MM.1S (cell line): Measurements from ENCODE around the gene TARBP1.

Experiments
- DNase-seq: peaks from one replicate; pipeline ENCODE4 v3.0.0-alpha.2; 2015
- H2AFZ ChIP-seq: fragments of 300-600 bp; sonication (generic); 2 replicates; pipeline ENCODE4 v1.6.0; 2016; ENCODE audit warnings: antibody characterized with exemption, low read length
- H3F3A ChIP-seq: fragments of 300-600 bp; sonication (generic); 2 replicates; pipeline ENCODE4 v1.6.1; 2016; ENCODE audit warnings: mild to moderate bottlenecking, antibody characterized with exemption, low read length, moderate library complexity, mixed read lengths; ENCODE audit not compliant: insufficient read depth
- H3K27ac ChIP-seq: fragments of 300-600 bp; sonication (generic); 2 replicates; pipeline ENCODE4 v1.5.1; 2016; ENCODE audit warnings: mild to moderate bottlenecking, low read length
- H3K27me3 ChIP-seq: fragments of 300-600 bp; sonication (generic); replicated peaks from 2 replicates; pipeline ENCODE4 v1.6.0; 2016; ENCODE audit warnings: low read length; ENCODE audit not compliant: insufficient read depth
- H3K36me3 ChIP-seq: fragments of 300-600 bp; sonication (generic); replicated peaks from 2 replicates; pipeline ENCODE4 v1.6.1; 2016; ENCODE audit warnings: mild to moderate bottlenecking, low read length, mixed read lengths; ENCODE audit not compliant: insufficient read depth
- H3K4me1 ChIP-seq: fragments of 300-600 bp; sonication (generic); 2 replicates; pipeline ENCODE4 v1.6.1; 2016; ENCODE audit warnings: low read length, mixed read lengths
- H3K4me2 ChIP-seq: fragments of 300-600 bp; sonication (generic); 2 replicates; pipeline ENCODE4 v1.6.0; 2016; ENCODE audit warnings: low read depth, low read length
- H3K4me3 ChIP-seq: fragments of 300-600 bp; sonication (generic); 2 replicates; pipeline ENCODE4 v1.5.1; 2016; ENCODE audit warnings: low read length, mixed read lengths
- H3K79me2 ChIP-seq: fragments of 300-600 bp; sonication (generic); 2 replicates; pipeline ENCODE4 v1.6.1; 2016; ENCODE audit warnings: mixed run types, low read length, mixed read lengths
- H3K9ac ChIP-seq: fragments of 300-600 bp; sonication (generic); 2 replicates; pipeline ENCODE4 v1.6.1; 2016; ENCODE audit warnings: low read length, mixed read lengths
- H3K9me2 ChIP-seq: fragments of 300-600 bp; sonication (generic); replicated peaks from 2 replicates; pipeline ENCODE4 v1.6.1; 2016; ENCODE audit warnings: mild to moderate bottlenecking, low read length, mixed read lengths; ENCODE audit not compliant: insufficient read depth
- H3K9me3 ChIP-seq: fragments of 300-600 bp; sonication (generic); replicated peaks from 2 replicates; pipeline ENCODE4 v1.6.1; 2016; ENCODE audit warnings: mild to moderate bottlenecking, low read length, mixed read lengths; ENCODE audit not compliant: insufficient read depth
- H4K20me1 ChIP-seq: fragments of 300-600 bp; sonication (generic); 2 replicates; pipeline ENCODE4 v1.6.1; 2016; ENCODE audit warnings: mild to moderate bottlenecking, low read length, moderate library complexity, mixed read lengths; ENCODE audit not compliant: insufficient read depth
- CTCF ChIP-seq: fragments of 300-600 bp; sonication (generic); IDR thresholded peaks from 2 replicates; pipeline ENCODE4 v1.5.1; 2016; ENCODE audit warnings: antibody characterized with exemption, low read length, mixed read lengths
- EZH2 ChIP-seq: fragments of 300-600 bp; sonication (generic); optimal IDR thresholded peaks from 2 replicates; pipeline ENCODE3; 2017; ENCODE audit warnings: low read depth, mild to moderate bottlenecking, antibody characterized with exemption, low read length, mixed read lengths
- EZH2phosphoT487 ChIP-seq: fragments of 300-600 bp; sonication (generic); IDR thresholded peaks from 2 replicates; pipeline ENCODE4 v1.6.1; 2018; ENCODE audit warnings: antibody characterized with exemption, low read length

The TARBP1 gene

GRCh38 chr1:234495231-234495990 is 16.4 kb upstream of the TARBP1 start:
- H3K9ac ChIP-seq, result peak overlapping the region; percentile 56
- no peaks in the 10 kb centered on the region for H3K9me2 ChIP-seq
- peak overlapping the region; percentile 40 for H3K4me3 ChIP-seq
- no peaks in the 10 kb centered on the region for H3K9me3 ChIP-seq
- TF ChIP-seq CTCF (0 out of 2 replicates have a peak, but pooled peaks have one; percentile 2), EZH2phosphoT487 (no peak), EZH2 (no peak)
- H3K27me3 ChIP-seq, result no peaks in the 10 kb centered on the region
- peak overlapping the region; percentile 73 for H3K4me2 ChIP-seq
- peaks cover 27% of the 10 kb centered on the region for H3K4me1 ChIP-seq
- H3K36me3 ChIP-seq, result no peaks in the 10 kb centered on the region
- H4K20me1 ChIP-seq, result no peaks in the 10 kb centered on the region
- H2AFZ ChIP-seq, result peak overlapping the region; percentile 70
- peaks cover 14% of the 10 kb centered on the region for H3F3A ChIP-seq
- peak; percentile 79 for DNase-seq
- H3K79me2 ChIP-seq, result no peaks in the 10 kb centered on the region
- H3K27ac ChIP-seq, result peak overlapping the region; percentile 83

- no peaks in the 10 kb centered on the region for H3K79me2 ChIP-seq
- no peaks in the 10 kb centered on the region for H4K20me1 ChIP-seq
- no peak overlapping the region for H2AFZ ChIP-seq
- no peaks in the 10 kb centered on the region for H3K9me3 ChIP-seq
- H3F3A ChIP-seq, result peaks cover 14% of the 10 kb centered on the region
- no peak overlapping the region for H3K9ac ChIP-seq
- peaks cover 27% of the 10 kb centered on the region for H3K4me1 ChIP-seq
- no peak for DNase-seq
- H3K4me2 ChIP-seq, result no peak overlapping the region
- no peak overlapping the region for H3K27ac ChIP-seq
- TF ChIP-seq EZH2phosphoT487 (no peak), EZH2 (no peak), CTCF (no peak)
- no peak overlapping the region for H3K4me3 ChIP-seq
- no peaks in the 10 kb centered on the region for H3K9me2 ChIP-seq
- H3K27me3 ChIP-seq, result no peaks in the 10 kb centered on the region
- no peaks in the 10 kb centered on the region for H3K36me3 ChIP-seq
These were observed 15.1 kb upstream of the TARBP1 start for GRCh38 chr1:234494049-234494448.

- no peak overlapping the region for H3K9ac ChIP-seq
- no peak overlapping the region for H3K4me3 ChIP-seq
- no peak for DNase-seq
- H3K4me1 ChIP-seq, result peaks cover 36% of the 10 kb centered on the region
- H3K9me3 ChIP-seq, result no peaks in the 10 kb centered on the region
- no peak overlapping the region for H3K4me2 ChIP-seq
- no peaks in the 10 kb centered on the region for H3K79me2 ChIP-seq
- H3K27ac ChIP-seq, result no peak overlapping the region
- H3K36me3 ChIP-seq, result no peaks in the 10 kb centered on the region
- H4K20me1 ChIP-seq, result no peaks in the 10 kb centered on the region
- H2AFZ ChIP-seq, result no peak overlapping the region
- H3K27me3 ChIP-seq, result no peaks in the 10 kb centered on the region
- H3K9me2 ChIP-seq, result no peaks in the 10 kb centered on the region
- no peak for TF ChIP-seq CTCF
- TF ChIP-seq EZH2phosphoT487, result no peak
- no peak for TF ChIP-seq EZH2
- H3F3A ChIP-seq, result peaks cover 14% of the 10 kb centered on the region
These were observed 12.0 kb upstream of the TARBP1 start for GRCh38 chr1:234490793-234491479.
